ENCODE data around the gene TUSC2.

Gene TUSC2

DNA sequence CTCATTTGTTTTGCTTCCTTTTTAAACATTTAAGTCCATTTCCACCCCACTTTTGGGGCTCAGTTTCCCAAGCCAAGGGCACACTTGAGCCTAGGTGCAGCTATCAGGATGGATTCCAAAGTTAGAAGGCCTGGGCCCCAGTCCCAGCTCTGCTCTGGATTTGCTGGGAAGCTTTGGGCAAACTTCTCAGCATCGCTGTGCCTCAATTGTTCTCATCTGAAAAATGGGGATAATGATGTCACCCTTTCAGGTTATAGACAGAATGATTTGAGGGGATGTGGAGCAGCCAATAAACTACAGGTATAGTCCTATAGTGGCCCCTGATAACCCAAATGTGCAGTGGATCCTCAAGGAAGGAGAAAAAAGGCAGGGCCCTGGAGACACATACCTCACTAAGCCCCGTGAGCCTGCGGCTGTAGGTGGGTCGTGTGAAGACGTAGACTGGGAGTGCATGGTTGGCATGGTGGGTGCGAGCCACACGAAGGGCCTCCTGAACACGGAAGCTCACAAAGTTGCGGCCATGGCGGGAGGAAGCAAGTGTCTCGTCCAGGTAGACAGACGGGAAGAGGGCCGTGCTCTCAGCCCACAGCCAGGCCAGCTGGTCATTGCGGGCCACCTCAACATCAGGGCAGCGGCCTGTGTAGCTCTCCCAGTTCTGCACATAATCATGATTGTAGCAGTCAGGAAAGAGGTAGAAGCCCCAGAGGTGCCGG, 8.7 kb downstream of the TUSC2 start:
- POLR2A ChIA-PET, result no interaction called here
- CTCF ChIA-PET, result interaction anchor here (0.9 to 1.5 kb wide), 6 partner anchors 9 to 60 kb away, joined by 3 to 7 read pairs (median 5); partner anchors contain the start of genes HYAL3, NAA80 and TUSC2
- DNase-seq (ENCODE audit: extremely low spot score), result no peak
- TF ChIP-seq, protein P1, sequence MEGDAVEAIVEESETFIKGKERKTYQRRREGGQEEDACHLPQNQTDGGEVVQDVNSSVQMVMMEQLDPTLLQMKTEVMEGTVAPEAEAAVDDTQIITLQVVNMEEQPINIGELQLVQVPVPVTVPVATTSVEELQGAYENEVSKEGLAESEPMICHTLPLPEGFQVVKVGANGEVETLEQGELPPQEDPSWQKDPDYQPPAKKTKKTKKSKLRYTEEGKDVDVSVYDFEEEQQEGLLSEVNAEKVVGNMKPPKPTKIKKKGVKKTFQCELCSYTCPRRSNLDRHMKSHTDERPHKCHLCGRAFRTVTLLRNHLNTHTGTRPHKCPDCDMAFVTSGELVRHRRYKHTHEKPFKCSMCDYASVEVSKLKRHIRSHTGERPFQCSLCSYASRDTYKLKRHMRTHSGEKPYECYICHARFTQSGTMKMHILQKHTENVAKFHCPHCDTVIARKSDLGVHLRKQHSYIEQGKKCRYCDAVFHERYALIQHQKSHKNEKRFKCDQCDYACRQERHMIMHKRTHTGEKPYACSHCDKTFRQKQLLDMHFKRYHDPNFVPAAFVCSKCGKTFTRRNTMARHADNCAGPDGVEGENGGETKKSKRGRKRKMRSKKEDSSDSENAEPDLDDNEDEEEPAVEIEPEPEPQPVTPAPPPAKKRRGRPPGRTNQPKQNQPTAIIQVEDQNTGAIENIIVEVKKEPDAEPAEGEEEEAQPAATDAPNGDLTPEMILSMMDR (IDR thresholded peaks at IDR 0.05; ENCODE audit: control extremely low read depth, extremely low read depth, low read depth, missing control alignments), result no peak

DNA sequence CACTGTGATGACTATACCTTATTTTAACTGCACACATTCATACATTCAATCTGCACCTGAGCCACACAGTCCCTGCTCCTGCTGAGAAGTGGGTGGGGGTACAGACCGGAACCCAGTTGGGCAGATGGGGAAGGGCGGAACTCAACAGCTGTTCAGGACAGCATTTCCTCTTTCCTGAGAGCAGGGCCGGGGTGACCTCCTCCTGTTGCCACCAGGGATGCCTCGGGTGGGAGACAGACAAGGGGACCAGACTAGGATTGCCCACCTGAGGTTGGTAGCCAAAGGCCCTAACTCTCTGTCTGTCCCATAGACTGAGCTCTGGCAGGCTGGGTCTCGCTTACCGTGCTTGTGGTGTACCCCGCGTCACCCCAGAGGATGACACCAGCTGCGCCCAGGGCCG, 9.4 kb downstream of the TUSC2 start:
- no peak for DNase-seq (ENCODE audit: extremely low spot score)
- ChIA-PET CTCF (interaction anchor here (0.9 to 1.5 kb wide), 6 partner anchors 9 to 72 kb away, joined by 3 to 7 read pairs (median 4); partner anchors contain the start of gene TUSC2), POLR2A (no interaction called here)
- TF ChIP-seq, protein P1 (IDR thresholded peaks at IDR 0.05; ENCODE audit: control extremely low read depth, extremely low read depth, low read depth, missing control alignments), result no peak

DNA sequence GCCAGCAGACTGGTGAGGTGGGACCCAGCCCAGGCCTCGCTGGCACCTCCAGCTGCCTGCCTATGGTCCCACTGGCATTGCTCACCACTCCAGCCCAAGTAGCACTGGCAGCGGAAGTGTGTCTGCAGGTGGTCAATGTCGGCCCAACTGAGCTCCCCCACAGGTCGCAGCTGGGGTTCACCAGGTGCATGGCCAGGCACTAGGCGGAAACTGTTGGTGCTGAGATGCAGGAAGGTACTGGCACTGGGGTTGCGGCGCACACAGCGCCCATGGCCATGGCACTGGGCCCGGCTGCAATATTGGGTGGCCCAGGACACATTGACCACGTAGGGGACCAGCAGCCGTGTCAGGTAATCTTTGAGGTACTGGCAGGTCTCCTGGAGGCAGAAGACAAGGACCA, 9.9 kb downstream of the TUSC2 start:
- no peak for DNase-seq (ENCODE audit: extremely low spot score)
- ChIA-PET POLR2A (interaction anchor here (0.6 kb wide), 1 partner anchor 19 kb away, joined by 3 read pairs; the partner anchor contains the start of genes HYAL3 and NAA80), CTCF (interaction anchor here (1.1 to 1.8 kb wide), 5 partner anchors 10 to 71 kb away, joined by 3 to 7 read pairs (median 4); partner anchors contain the start of gene TUSC2)
- TF ChIP-seq, protein P1 (IDR thresholded peaks at IDR 0.05; ENCODE audit: control extremely low read depth, extremely low read depth, low read depth, missing control alignments), result no peak

DNA sequence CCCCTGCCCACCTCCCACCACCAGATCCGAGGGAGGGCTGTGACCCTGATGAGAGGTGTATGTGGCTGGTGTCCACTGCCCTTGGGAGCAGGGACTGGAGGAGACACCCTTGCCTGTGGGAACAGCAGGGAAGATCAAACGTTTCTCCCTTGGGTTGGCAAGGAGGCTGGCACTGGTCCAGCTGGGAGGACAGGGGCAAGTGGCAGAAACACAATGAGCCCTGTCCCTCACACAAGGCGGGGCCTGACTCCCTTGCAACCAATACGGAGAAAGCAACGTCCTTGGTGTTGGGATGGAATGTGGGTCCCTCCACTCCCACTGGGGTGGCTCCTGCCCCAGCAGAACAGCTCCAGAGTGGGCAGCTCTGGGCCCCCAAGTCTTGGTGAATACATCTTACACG, 10.7 kb downstream of the TUSC2 start:
- POLR2A ChIA-PET, result interaction anchor here (0.6 kb wide), 1 partner anchor 18 kb away, joined by 3 read pairs; the partner anchor contains the start of genes HYAL3 and NAA80
- DNase-seq (ENCODE audit: extremely low spot score), result no peak
- TF ChIP-seq, protein P1 (IDR thresholded peaks at IDR 0.05; ENCODE audit: control extremely low read depth, extremely low read depth, low read depth, missing control alignments), result no peak
- CTCF ChIA-PET, result interaction anchor here (0.9 to 1.8 kb wide), 4 partner anchors 10 to 70 kb away, joined by 3 to 4 read pairs (median 4); partner anchors contain the start of gene TUSC2

DNA sequence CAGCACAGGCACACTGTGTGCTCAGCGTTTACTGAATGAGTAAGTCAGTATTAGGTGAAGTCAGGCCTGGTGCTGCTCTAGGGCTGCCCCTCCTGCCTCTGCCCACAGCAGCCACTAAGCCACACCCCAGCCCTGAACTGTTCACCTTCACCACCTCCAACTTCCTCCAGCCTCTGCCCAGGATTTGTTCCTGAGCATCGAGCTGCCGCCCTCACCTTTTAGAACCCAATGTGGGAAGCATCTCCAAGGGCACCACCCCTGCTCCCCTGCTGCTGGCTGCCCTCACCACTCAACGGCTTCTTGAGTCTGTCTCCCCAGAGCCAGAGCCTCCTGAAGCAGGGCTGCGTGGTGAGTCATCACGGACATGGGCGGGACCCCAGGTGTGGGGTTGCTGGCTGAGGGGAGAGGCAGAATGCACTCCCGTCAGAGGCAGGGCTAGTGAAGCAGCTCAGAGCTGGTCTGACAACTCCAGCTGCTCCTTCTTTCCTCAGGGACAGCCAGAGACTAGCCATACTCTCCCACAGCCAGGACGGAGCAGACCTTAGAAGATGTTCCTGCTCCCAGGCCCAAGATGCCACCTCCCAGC, 11.3 kb downstream of the TUSC2 start:
- no peak for DNase-seq (ENCODE audit: extremely low spot score)
- CTCF ChIA-PET, result interaction anchor here (0.9 to 1.8 kb wide), 2 partner anchors 9 to 11 kb away, joined by 3 to 4 read pairs; partner anchors contain the start of gene TUSC2
- POLR2A ChIA-PET, result no interaction called here
- TF ChIP-seq, protein P1 (IDR thresholded peaks at IDR 0.05; ENCODE audit: control extremely low read depth, extremely low read depth, low read depth, missing control alignments), result no peak

DNA sequence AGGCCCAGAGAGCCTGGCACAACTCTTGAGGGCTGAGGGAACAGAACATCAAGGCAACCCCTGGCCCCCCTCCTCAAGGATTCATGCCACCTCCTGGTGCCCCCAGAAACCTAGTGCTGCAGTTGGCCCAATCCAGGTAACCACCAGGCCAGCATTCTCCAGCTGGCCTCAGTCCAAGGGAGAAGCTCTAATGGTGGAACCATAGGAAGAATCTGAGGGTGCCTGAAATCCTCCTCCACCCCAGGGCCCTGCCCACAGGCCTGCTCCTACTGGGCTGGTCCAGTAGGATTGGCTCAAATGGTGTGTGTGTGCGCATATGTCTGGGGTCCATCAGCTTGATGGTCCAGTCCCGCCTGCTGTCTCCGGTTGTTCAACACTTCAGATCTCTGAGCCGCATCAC, 13.2 kb downstream of the TUSC2 start:
- ChIA-PET POLR2A (interaction anchor here (1.1 kb wide), 1 partner anchor 9 kb away, joined by 3 read pairs; no protein-coding TSS in a partner anchor), CTCF (interaction anchor here (1.1 to 2.5 kb wide), 5 partner anchors 9 to 55 kb away, joined by 3 to 18 read pairs (median 4); partner anchors contain the start of genes HYAL2, HYAL3 and NAA80)
- TF ChIP-seq, protein P1 (IDR thresholded peaks at IDR 0.05; ENCODE audit: control extremely low read depth, extremely low read depth, low read depth, missing control alignments), result no peak

More for the DNA sequence above, 13.2 kb downstream of the TUSC2 start:
- no peak for DNase-seq (ENCODE audit: extremely low spot score)
